Retinal pigment epithelial cell (primary cell): Measurements from ENCODE around the gene NCAPD3.
A peak's percentile ranks its signal among the peaks of the same experiment; 100 is the strongest.

Source experiments
- DNase-seq: peaks from one replicate; pipeline ENCODE4 v3.0.0-alpha.2; 2010; ENCODE audit warnings: low read depth
- H3K4me3 ChIP-seq: 2 replicates; pipeline ENCODE4 v1.5.1; 2011; ENCODE audit warnings: mild to moderate bottlenecking, low read length, control low read depth, moderate library complexity
- TF ChIP-seq, protein P1 (sequence below): conservative IDR thresholded peaks from 2 replicates; pipeline ENCODE4 v1.5.1; 2011; ENCODE audit warnings: low read depth, low read length, control low read depth, inconsistent platforms

NCAPD3 gene

GRCh38 chr11:134244593-134244992 lies 20.8 kb upstream of the NCAPD3 start:
- TF ChIP-seq, protein P1, sequence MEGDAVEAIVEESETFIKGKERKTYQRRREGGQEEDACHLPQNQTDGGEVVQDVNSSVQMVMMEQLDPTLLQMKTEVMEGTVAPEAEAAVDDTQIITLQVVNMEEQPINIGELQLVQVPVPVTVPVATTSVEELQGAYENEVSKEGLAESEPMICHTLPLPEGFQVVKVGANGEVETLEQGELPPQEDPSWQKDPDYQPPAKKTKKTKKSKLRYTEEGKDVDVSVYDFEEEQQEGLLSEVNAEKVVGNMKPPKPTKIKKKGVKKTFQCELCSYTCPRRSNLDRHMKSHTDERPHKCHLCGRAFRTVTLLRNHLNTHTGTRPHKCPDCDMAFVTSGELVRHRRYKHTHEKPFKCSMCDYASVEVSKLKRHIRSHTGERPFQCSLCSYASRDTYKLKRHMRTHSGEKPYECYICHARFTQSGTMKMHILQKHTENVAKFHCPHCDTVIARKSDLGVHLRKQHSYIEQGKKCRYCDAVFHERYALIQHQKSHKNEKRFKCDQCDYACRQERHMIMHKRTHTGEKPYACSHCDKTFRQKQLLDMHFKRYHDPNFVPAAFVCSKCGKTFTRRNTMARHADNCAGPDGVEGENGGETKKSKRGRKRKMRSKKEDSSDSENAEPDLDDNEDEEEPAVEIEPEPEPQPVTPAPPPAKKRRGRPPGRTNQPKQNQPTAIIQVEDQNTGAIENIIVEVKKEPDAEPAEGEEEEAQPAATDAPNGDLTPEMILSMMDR, result peak; percentile 60
- H3K4me3 ChIP-seq, result no peak overlapping the region
- DNase-seq, result no peak

- DNase-seq, result no peak
- TF ChIP-seq, protein P1, result no peak
- H3K4me3 ChIP-seq, result no peak overlapping the region
Observed at GRCh38 chr11:134243913-134244312, 20.1 kb upstream of the NCAPD3 start.

GRCh38 chr11:134242376-134242775 lies 18.6 kb upstream of the NCAPD3 start:
- no peak for DNase-seq
- no peak overlapping the region for H3K4me3 ChIP-seq
- TF ChIP-seq, protein P1, result no peak

DNA sequence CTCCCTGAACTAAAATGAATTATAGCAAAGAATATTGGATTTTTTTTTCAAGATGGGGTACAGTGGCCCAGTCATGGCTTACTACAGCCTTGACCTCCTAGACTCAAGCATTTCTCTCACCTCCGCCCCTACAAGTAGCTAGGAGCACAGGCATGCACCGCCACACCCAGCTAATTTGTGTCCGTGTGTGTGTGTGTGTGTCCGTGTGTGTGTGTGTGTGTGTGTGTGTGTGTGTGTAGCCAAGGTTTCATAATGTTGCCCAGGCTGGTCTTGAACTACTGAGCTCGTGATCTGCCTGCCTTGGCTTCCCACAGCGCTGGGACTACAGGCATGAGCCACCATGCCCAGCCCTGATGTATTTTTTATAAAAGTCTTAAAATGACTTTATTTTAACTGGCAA lies 16.8 kb upstream of the NCAPD3 start:
- H3K4me3 ChIP-seq, result no peak overlapping the region
- no peak for DNase-seq
- TF ChIP-seq, protein P1, result no peak

DNA sequence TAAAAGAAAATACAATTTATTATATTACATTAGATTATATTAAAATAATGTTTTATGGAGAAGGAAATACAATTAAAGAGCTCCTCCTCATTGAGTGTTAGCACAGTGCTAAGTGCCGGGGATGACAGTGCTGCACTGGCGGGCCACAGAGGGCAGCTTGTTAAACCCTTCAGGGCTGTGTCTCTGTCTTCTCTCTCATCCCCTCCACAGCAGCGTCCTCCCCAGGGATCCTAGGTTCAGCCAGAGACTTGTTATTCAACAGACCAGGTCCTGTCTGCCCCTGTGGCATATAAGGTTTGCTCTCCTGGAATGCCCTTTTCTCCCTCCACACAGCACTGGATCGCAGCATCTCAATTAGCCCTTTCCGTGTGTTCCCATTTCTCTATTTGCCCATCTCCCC lies 15.2 kb upstream of the NCAPD3 start:
- TF ChIP-seq, protein P1, result no peak
- no peak for DNase-seq
- no peak overlapping the region for H3K4me3 ChIP-seq

GRCh38 chr11:134237557-134237922 lies 13.8 kb upstream of the NCAPD3 start:
- no peak for DNase-seq
- TF ChIP-seq, protein P1, result no peak
- H3K4me3 ChIP-seq, result no peak overlapping the region

DNA sequence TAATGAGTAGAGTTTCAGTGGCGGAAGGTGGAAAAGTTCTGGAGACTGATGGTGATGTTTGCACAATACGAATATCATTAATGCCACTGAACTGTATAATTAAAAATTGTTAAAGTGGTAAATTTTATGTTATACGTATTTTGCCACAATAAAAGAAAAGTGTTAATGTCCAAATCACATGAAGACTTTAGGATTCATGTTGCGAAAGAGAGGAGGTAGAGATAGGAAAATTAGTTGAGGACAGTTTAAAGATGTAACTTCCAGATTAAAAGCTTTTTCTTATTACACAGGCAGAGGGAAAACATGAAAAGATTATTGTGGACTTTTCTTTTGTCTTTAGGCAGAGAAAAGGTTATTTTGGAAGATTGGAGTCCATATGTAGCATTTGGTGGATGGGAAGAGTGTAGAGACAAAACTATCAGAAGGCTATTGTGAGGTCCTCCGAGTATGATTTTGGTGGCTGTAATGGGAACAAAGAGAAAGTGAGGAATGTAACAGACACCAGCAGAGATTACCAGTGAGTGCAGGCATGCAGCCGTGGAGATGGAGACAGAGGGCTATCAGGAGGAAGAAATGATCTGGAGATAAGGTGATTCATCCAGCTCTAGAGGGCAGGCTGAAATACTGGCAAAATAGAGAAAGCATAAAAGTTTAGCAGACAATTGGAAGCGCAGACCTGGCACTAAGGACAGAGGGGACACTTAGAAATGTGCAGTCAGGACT lies 13.2 kb upstream of the NCAPD3 start:
- TF ChIP-seq, protein P1, result no peak
- no peak for DNase-seq
- no peak overlapping the region for H3K4me3 ChIP-seq
